Measurements from ENCODE around the gene TMEM115. TPM values are rescaled to one million over a fixed set of nuclear protein-coding genes. Genes with fewer than 3 reads are reported as not detected.

Gene TMEM115
- total RNA-seq, 2 donors from 2014 or later: 37.1 to 47.4 TPM

- Histone ChIP-seq H3K4me1 (peaks cover 0 to 55% of the 10 kb centered on the region in 2 donors), H3K36me3 (peaks cover 13% of the 10 kb centered on the region), H3K27ac (no peak overlapping the region), H3K4me3 (peak overlapping the region in 1 of 2 donors; percentile 90), H3K9me3 (no peaks in the 10 kb centered on the region), H3K27me3 (no peaks in the 10 kb centered on the region)
- DNase-seq (ENCODE audit: low spot score): no peak
- TF ChIP-seq CTCF (IDR thresholded peaks at IDR 0.05): no peak
Measured at GRCh38 chr3:50359760-50360110, 414 bp upstream of the TMEM115 start.

GRCh38 chr3:50358355-50358910 lies 888 bp downstream of the TMEM115 start:
- H3K36me3 ChIP-seq: peaks cover 26% of the 10 kb centered on the region
- no peak for TF ChIP-seq CTCF (IDR thresholded peaks at IDR 0.05)
- no peak for DNase-seq (ENCODE audit: low spot score)
- H3K27ac ChIP-seq: peak overlapping the region; percentile 89 to 90
- no peaks in the 10 kb centered on the region for H3K27me3 ChIP-seq
- H3K4me1 ChIP-seq: peaks cover 0 to 58% of the 10 kb centered on the region in 2 donors
- H3K9me3 ChIP-seq: no peaks in the 10 kb centered on the region
- H3K4me3 ChIP-seq: peak overlapping the region; percentile 78 to 90

- no peaks in the 10 kb centered on the region for H3K9me3 ChIP-seq
- peak overlapping the region; percentile 5 to 90 for H3K4me3 ChIP-seq
- H3K4me1 ChIP-seq: peaks cover 0 to 62% of the 10 kb centered on the region in 2 donors
- no peak for DNase-seq (ENCODE audit: low spot score)
- TF ChIP-seq CTCF (IDR thresholded peaks at IDR 0.05): no peak
- H3K36me3 ChIP-seq: peaks cover 32% of the 10 kb centered on the region
- peak overlapping the region in 1 of 2 donors; percentile 90 for H3K27ac ChIP-seq
- no peaks in the 10 kb centered on the region for H3K27me3 ChIP-seq
Measured at GRCh38 chr3:50357481-50357880, 1.8 kb downstream of the TMEM115 start.

GRCh38 chr3:50356553-50356952 lies 2.8 kb downstream of the TMEM115 start:
- Histone ChIP-seq H3K27ac (peak overlapping the region; percentile 52 to 90), H3K4me1 (peaks cover 0 to 67% of the 10 kb centered on the region in 2 donors), H3K36me3 (peaks cover 32% of the 10 kb centered on the region), H3K27me3 (no peaks in the 10 kb centered on the region), H3K9me3 (no peaks in the 10 kb centered on the region), H3K4me3 (peak overlapping the region; percentile 13 to 90)
- TF ChIP-seq CTCF (IDR thresholded peaks at IDR 0.05): no peak
- no peak for DNase-seq (ENCODE audit: low spot score)

- Histone ChIP-seq H3K4me1 (peaks cover 0 to 73% of the 10 kb centered on the region in 2 donors), H3K27ac (peak overlapping the region; percentile 52 to 90), H3K4me3 (peak overlapping the region; percentile 13 to 90), H3K27me3 (no peaks in the 10 kb centered on the region), H3K36me3 (peaks cover 32% of the 10 kb centered on the region), H3K9me3 (no peaks in the 10 kb centered on the region)
- DNase-seq (ENCODE audit: low spot score): no peak
- no peak for TF ChIP-seq CTCF (IDR thresholded peaks at IDR 0.05)
Measured at GRCh38 chr3:50355829-50356552, 3.3 kb downstream of the TMEM115 start.

Data from right atrium auricular region (tissue), 2 donors.